EL (cell line): ENCODE results near the gene PPP1CA.

Experiments
- DNase-seq: peaks from one replicate; pipeline ENCODE4 v3.0.0-alpha.2; 2016

Gene PPP1CA

DNA sequence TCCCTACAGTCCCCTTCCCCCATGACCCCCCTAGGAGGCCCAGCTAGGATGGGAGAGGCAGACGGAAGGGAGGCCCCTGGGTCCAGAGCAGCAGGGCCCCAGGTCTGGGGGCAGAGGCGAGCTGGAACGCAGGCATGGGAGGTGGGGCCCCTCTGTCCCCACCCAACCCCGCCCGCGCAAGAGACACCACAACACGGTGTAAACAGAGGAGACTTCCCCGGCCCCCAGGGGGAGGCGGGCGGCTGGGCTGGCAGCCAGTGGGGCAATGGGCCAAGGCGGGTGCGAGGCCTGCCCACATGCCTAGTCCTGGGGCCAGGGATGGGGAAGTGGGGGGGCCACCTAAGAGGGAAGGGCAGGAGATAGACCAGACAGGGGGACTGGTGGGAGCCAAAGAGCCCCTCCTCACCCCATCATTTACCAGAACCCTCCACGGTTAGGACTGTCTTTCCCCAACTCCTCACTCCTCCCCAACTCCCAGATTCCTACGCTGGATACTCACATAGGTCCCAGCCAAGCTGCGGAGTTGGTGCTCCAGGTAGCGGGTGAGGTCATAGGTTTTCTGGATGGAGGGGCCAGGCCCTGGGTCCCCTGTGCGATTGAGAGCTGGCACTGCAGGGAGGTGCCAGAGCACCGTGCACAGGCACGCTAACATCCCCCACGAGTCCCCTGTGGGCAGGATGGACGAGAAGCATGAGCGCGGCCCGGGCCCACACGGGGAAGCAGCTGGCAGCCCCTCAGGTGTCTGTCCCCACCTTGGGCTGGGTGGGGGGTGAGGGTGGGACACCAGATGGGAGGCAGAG is 34.5 kb downstream of the PPP1CA start:
- DNase-seq = no peak

DNA sequence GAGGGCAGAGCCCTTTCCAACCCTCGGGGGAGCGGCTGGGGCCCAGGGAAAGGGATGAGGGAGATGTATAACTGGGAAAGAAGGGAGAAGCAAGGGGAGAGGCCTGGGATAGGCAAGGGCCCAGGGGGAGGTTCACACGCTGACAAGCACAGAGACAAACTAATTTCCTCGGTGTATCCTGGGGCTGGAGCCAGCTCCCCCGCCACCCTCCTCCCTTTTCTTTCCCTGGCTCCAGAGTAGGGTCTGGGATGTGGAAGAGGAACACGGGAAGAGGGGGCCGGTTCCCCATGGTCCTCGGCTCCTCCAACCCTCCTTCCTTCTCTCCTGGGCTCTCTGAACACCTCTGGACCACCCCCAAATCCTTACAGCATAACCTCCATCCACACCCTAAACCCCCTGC is 35.1 kb downstream of the PPP1CA start:
- DNase-seq = no peak

DNA sequence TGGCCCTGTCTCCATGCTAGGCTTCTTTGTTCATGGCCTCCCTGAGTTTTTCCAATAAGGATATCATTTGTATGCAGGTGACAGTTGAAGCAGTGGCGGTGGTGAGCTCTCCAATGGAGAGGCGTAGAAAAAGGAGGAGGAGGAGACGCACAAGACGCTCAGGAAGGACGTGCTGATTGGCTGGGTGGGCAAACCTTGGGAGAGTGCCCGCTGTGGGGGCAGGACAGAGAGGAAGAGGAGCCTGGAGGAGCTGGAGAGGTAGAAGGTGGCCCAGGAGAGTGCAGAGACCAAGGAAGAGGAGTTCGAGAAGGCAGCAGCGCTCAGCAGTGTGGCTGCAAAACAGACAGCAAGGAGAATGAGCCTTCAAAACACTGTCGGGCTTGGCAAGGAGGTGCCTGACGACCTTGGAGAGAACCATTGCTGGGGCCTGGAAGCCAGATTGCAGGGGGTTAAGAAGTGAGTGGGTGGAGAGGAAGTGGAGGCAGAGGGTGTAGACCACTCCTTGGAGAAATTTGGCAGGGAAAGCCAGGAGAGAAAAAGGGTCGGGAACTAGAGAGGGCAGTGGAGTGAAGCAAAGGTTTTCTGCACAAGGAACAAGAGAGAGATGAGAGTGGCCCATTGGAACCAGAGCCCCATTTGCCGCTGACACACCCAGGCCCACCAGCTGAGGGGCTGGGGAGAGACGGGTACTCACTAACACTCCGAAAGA is 35.8 kb downstream of the PPP1CA start:
- DNase-seq = no peak

DNA sequence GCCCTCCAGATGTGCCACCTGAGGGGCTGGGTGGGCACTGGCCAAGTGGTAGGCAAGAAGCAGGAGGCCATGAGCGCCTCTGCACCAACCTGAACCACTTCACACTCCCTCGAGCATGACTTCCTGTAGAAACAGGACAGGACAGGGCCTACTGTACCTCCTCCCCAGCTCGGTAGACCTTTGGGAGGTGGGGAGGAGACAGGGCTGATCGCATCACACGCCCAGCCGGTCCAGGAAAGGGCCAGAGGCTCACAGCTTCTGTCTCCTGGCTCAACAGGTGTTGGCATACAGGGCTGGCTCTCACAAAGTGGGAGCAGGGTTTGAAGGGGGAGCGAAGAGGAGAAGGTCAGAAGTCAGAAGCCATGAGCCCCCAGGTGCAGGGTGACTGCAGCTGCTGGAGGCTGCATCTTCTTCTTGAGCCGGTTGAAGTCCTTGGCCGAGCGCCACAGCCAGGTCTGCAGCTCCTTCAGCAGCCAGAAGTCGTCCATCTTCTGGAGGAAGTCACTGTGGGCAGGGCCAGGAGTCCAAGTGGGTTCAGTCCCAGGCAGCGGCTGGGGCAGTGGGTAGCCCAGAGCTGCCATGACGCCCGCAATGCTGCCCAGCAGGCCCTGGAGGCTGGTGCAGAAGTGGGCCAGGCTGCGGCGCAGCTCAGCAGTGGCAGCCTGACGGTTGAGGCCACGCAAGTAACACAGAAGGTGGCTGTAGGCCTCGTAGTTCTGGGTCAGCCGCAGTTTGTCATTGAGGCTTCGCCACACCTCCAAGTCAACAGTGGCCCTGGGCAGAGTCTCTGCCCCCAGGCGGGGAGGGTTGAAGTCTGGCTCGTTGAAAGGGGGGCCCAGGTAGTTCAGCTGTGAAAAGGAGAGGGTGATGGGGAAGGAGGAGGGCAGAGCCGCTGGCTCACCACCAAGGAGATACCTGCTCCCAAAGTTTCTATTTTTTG is 36.6 kb downstream of the PPP1CA start:
- DNase-seq = no peak

DNA sequence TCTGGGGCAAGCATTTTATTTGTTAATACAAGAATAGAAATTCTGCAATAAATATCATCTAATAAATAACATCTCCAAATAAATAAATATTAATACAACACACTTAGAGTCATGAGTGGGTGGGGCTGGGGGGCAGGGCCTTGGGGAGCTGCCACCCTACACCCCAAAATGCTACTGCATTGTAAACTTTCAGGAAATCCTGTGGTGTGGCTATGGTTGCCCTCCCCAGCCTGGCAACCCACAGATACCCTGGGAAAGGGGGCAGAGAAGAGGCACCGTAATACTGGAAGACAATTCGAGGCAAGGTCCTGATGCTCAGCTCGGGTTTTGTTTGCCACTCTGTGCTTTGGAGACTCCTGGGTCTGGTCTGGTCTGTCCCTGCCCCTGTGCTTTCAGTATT is 37.5 kb downstream of the PPP1CA start:
- DNase-seq = no peak

DNA sequence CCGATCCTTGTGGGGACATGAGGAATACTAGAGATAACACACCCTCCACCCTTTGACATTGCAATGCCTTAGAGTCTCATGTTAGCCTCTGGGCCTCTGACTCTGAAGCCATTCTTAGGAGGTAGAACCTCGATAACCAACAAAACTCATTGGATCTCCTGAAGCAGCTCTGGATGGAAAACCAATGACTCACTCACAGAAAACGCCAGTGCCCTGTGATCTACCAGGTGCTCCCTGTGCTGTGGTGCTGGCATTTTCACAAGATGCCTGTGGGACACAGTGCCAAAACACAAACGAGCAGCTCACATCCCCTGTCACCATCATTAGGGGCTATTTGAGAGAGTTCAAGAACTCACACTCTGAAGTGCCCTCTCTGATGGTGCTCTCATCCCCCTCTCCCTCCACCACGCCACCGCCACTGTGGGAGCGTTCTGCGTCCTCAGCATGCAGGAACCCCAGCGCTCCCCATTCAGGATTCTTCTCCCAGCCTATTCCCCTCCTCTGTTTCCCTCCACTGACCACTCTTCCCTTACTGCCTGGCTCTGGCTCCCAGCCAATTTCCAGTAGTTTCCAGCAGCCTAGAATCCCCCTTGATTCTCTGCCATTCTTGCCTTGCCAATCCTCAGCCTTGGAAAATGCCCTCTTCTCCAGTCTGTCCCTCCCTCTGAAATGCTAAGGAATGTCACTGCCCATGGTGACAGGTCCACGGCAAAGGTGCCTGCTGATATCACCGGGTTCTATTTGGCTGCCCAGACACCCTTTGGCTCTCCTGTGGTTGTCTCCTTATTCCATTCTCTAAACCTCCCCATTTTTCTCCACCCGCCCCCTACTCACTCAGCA is 43.6 kb downstream of the PPP1CA start:
- DNase-seq = peak; percentile 72

DNA sequence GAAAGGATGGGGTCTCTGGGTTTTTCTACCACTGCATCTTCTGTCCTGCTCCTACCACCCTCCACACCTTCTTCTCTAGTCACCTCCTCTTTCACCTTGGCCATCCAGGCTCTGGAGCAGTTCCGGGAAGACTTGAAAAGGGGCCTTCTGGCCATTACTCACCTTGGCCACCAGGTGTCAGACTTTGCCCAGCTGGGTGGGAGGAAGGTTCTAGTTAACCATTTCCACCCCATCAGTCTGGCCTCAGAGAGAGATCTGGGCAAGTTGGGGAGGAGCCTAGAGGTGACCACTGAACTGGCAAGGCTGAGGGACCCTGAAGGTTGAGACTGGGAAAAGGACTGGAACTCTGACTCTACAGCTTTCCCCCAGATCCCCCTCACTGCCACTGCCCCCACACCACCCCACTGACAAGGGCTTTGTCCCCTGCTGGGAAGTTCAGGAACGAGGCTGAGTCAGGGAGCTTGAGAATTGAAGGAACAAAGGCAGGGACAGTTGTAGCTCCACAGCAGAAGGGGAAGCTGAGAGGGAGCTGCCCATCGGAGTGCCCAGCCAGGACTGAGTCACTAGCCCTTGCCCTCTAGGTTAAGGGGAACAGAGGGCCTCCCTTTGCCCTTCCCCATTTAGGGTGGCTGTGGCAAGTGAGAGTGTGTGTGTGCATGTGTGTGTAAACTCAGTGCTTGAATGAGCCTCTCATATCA is 44.6 kb downstream of the PPP1CA start:
- DNase-seq = peak; percentile 83

DNA sequence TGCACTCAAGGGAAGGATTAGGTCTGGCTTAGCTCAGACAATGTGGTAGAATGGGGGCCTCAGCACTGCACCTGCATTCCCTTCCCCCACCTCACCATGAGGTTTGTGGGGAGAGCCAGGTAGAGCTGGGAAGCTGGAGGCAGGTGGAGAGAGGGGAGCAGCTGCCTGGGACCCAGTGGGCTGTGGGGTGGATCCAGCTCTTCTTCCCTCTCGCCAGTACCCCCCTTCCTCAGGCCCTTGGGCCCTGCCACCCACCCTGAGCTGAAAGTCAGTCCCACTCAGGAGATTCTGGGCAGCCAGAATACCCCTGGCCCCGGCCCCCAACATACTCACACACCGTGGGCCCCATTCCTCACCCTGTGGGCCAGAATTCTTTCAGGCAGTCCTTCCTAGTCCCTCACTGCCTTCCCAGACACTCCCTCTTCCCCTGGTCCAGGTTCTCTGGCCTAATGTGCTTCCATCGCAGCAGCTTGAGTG is 45.2 kb downstream of the PPP1CA start:
- DNase-seq = no peak

DNA sequence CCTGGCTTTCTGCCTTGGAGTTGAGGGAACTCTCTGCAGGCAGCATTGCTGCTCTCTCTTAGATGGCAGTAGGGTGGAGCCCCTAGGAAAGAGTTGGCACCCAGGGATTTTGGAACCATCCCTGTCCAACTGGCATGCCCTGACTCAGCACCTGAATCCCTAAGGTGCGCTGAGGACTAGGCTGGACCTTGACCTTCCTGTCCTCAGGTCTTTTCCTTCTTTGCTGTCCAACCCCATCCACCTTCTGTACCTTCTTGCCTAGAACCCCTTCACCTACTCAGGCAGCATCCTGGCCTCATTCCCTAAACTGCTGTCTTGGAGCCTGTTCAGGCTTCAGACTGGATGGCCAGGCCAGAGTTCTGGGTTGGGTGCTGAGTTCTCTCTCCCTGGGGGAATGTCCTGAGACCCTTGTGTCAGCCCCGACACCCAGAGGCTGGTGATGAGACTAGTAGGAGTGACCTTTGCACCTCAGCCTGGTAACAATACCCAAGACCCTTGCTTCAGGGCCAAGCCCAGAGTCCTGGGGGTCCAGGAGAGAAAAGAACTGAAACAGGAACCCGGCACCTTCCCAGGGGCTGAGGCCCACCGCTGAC is 45.8 kb downstream of the PPP1CA start:
- no peak for DNase-seq

DNA sequence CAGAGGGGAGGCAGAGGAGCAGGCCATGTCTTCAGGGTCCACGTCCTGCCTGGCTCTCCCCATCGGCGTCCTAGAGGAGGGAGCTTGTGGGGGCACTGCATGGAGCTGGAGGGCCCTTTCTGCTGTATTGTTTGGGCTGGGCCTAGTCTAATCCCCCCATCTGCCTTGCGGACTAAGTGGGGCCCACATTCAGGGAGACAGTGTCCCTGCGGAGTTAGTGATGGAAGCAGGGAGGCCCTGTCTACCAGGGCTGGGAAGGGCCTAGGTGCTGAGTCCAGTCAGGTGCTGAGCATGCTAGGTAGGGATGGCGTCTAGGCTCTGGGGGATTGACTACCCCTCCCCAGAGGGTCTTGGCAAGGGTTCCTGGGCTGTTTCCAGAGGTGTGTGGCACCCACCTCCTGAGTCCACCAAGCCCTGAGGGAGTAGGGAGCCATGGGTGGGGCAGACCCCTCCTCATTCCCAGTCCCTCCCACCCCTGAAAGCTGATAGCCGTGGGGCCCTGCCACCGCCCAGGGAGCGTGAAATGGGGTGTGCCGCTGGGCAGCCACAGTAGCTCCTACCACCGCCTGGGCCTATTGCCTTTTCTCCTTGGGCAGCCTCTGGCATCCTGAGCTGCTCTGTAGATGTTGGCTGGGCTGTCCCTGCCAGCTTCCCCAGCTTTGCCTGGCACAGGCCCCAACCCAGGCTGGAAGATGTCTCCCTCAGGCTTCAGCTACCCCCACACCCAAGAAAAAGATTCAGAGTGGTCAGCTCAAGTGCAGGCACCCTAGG is 46.5 kb downstream of the PPP1CA start:
- DNase-seq = no peak

DNA sequence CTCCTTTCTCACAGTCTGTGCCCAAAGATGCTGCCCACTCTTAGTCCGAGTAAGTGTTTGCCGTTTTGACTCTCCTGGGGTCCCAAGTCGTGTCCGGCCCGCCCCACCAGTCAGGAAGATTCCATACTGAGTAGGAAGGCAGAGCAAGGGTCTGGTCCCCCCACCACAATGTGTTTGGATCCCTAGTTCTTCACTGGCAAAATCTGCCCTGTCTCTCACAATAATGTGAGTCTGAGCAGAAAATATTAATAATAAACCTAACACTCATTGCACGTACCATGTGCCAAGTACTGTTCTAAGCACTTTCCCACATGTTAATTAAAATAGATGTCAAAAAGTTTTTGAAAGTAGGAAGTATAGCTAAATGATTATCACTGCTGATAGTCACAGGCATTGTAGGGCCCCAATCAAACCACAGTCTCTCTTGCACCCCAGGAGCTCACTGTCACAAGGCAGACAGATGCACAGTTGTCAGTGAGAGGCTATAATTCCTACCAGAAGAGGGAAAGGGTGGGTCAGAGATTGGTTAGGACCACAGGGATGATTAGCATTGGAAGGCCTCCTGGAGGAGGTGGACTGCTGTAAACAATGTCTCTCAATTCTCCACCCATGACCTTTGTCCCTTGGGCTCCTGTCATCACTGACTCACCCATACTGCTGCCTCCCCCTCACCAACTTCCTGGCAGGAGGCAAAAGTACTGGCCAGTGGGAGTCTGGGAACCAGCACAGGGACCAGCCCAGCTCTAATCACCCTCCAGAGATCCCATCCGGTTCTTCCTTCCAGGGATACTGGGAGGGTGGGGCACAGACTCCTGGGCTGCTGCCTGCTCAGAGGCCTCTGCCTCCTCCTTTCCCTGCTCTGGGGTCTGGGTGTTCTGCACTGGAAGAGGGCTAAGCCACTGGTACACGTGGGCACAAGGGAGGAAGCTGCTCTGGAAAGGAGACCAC is 47.3 kb downstream of the PPP1CA start:
- peak; percentile 97 for DNase-seq

DNA sequence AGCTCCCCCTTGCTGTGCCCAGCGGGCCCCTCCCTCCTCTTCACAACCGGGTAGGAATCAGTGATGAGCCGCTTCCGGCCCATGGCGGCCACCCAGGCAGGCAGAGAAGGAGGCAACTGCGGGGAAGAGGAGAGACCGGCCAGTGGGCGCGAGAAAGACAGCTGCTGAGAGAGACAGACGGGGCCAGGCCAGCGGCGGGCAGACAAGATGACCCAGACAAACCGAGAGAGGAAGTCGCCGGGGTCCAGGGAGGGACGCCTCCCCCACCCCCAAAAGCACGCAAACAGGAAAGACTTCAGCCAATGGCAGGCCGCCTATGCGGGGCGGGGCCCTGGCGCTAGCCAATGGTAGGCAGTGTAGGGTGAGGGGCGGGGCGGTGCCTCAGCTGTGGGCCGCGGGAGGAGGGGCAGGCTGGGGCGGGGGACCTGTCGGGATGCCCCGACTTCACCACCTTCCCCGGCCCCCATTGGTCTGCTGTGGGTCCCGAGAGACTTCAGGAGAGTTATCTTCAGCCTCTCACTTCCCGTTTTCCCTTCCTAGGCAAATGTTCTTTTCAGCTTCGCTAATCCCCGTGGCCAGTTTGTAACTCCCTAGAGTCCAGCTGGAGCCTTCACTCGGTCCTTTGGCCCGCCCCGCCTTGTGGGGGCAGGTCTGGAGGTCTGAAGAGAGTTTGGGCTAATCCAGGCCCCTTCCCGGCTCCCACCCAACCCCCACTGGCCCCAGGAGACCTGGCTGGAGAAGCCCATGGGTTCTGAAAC is 48.2 kb downstream of the PPP1CA start, which contains the start of gene POLD4:
Gene POLD4 (minus strand): TSS at position 230 of the 758 bp plus-strand sequence. CDS start 147 bp downstream, at position 83.
- DNase-seq = peak; percentile 96

DNA sequence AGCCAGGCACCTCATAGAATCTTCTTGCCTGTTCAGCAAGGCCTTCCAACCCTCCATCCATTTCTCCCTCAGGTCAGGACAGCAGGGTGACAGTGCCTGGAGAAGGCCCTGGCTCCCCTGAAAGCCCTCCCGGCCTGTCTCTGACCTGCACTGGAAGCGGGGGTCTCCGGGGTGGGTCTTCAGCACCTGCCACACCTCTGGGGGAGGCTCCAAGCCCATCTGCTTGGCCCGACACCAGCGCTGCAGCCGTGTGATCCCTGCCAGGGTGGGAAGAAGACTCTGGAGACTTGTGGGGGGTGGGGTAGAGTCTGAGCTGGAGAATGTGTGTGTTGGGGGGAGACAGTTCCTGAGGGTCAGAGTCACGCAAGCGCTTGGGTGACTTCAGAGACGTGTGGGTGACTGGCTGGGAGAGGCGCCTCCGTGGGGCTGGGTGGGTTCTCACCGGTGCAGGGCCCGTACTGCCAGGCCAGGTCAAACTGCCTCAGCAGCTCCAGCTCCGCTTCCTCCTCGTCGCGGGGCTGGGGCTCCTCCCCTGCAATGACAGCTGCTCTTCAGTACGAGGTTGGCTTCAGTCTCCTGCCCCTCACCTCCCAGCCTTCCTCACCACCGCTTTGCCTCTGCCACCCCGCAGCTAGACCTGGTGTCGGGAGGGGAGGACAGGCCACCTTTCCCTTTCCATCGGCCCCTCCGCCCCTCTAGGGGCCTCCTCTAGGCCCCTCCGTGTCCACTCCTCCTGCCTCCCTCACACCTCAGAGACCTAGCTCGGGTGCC is 48.9 kb downstream of the PPP1CA start:
- peak; percentile 52 for DNase-seq

DNA sequence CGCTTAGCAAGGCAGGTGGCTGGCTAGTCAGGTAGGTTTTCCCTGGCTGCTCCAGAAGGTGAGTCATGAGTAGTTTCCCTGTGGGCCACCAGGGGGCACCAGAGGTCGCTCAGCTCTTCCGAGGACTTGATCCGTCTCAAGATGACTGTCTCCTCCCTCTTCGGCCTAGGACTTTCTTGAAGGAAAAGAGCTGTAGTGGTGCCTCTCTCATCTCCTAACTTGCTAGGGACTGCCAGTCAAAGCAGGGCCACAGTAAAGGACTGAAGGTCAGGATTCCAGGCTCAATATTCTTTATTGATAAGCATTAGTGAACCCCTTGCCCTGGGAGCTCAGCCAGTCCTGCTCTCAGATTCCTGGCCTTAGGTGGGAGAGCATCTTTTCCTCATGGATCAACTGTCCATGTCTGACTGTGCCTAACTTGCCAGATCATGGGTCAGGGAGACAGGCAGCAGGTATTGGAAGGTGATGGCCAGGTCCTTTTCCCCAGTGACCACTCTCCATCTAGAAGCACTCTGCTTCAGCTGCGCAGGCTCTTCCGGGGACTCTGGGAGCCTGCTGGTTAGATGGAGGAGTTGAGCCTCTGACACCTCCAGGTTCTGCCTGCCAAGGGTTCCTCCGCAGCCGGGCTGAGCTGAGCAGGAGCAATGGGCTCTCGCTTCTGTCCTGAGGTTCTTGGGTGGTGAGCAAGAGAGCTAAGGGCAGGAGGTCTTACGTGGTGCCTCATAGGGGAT is 50.2 kb downstream of the PPP1CA start:
- peak; percentile 76 for DNase-seq

DNA sequence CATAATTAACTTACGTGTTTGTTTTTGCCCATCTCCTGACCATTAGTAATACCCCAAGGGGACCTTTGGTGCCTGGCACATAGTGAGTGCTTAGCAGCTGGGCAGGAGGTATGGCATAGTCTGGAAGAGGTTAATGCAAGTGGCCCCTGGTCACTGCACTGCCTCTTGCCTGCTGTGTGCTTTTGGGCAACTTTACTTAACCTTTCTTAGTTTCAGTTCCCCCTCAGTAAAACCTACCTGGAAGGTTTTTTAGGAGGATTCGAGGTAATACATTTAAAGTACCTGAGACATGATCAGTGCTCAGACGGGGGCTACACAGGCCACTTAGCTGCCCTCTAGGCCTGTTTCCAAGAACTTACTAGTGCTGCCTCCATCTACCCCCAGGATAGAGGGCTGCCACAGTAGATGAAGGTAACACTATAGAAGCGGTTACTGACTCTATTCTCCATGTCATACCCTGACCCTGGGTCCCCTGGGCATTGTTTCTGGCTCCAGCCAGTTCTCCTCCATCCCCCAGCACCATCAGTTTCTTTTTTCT is 51.7 kb downstream of the PPP1CA start:
- DNase-seq = no peak

DNA sequence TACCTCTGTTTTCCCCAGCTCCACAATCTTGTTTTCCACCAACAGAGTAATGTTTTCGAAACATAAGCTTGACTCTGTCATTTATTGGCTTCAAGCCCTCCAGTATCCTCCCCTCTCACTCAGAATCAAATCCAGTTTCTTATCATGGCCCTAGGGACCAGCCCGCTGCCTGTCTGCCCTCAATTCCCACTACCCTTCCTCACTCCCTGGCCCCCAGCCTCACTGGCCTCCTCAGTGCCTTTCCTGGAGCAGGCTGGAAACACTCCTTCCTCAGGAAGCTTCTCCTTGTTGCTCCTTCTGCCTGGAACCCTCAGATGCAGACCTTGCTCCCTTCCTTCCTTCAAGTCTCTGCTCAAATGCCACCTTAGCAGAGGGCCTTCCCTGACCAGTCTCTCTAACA is 52.2 kb downstream of the PPP1CA start:
- no peak for DNase-seq
